HG02798 (cell line): ENCODE measurements around the gene SPRR1B.
"Not testable (repeated sequence)": the region's sequence is repeated elsewhere in the genome, so short reads cannot be mapped to it uniquely, and the experiment has no call there.

Source experiments
- ATAC-seq: cut with Tn5 transposase; IDR thresholded peaks from one replicate; pipeline ENCODE4 v1.9.1; 2021; ENCODE audit warnings: mild to moderate bottlenecking; ENCODE audit not compliant: unreplicated experiment, poor library complexity

The SPRR1B gene

GRCh38 chr1:153030895-153031294, at the start of gene SPRR1B:
Gene SPRR1B (plus strand): TSS chr1:153031203. CDS start chr1:153032346, 1,143 bp downstream.
- ATAC-seq: no peak

- ATAC-seq: no peak
Measured at GRCh38 chr1:152982076-152982475, 48.9 kb upstream of the SPRR1B start.

- no peak for ATAC-seq
Measured at GRCh38 chr1:152983234-152983633, 47.8 kb upstream of the SPRR1B start.

GRCh38 chr1:152983743-152984142, 47.3 kb upstream of the SPRR1B start, which contains the start of gene SPRR1A:
Gene SPRR1A (plus strand): TSS chr1:152984081. CDS start chr1:152985231, 1,150 bp downstream.
- ATAC-seq: no peak

- ATAC-seq: no peak
Measured at GRCh38 chr1:152986578-152986977, 44.4 kb upstream of the SPRR1B start.

GRCh38 chr1:152993186-152993585, 37.8 kb upstream of the SPRR1B start:
- no peak for ATAC-seq

- no peak for ATAC-seq
Measured at GRCh38 chr1:152995842-152996241, 35.2 kb upstream of the SPRR1B start.

GRCh38 chr1:152996633-152997400, 34.2 kb upstream of the SPRR1B start:
- ATAC-seq: no peak

GRCh38 chr1:152997901-152998300, 33.1 kb upstream of the SPRR1B start:
- no peak for ATAC-seq

GRCh38 chr1:152998476-152998875, 32.5 kb upstream of the SPRR1B start:
- ATAC-seq: no peak

GRCh38 chr1:152999818-153000217, 31.2 kb upstream of the SPRR1B start:
- ATAC-seq: no peak

GRCh38 chr1:153000294-153000693, 30.7 kb upstream of the SPRR1B start:
- no peak for ATAC-seq

GRCh38 chr1:153001382-153001781, 29.6 kb upstream of the SPRR1B start, which contains the start of gene SPRR3:
Gene SPRR3 (plus strand): TSS chr1:153001749. CDS start chr1:153003021, 1,272 bp downstream.
- no peak for ATAC-seq

- not testable (repeated sequence) for ATAC-seq
Measured at GRCh38 chr1:153011235-153011758, 19.7 kb upstream of the SPRR1B start.

GRCh38 chr1:153021829-153022228, 9.2 kb upstream of the SPRR1B start:
- ATAC-seq: not testable (repeated sequence)

- ATAC-seq: not testable (repeated sequence)
Measured at GRCh38 chr1:153022340-153022739, 8.7 kb upstream of the SPRR1B start.

GRCh38 chr1:153023109-153023508, 7.9 kb upstream of the SPRR1B start:
- no peak for ATAC-seq

GRCh38 chr1:153024413-153024812, 6.6 kb upstream of the SPRR1B start:
- ATAC-seq: no peak

GRCh38 chr1:153025797-153026196, 5.2 kb upstream of the SPRR1B start:
- ATAC-seq: no peak

GRCh38 chr1:153028766-153029165, 2.2 kb upstream of the SPRR1B start:
- no peak for ATAC-seq

GRCh38 chr1:153032073-153032472, 1.1 kb downstream of the SPRR1B start:
- ATAC-seq: no peak
